ENCODE results near the gene CCDC149. TPM values are rescaled to one million over a fixed set of nuclear protein-coding genes. Genes with fewer than 3 reads are reported as not detected.
A peak's percentile ranks its signal among the peaks of the same experiment; 100 is the strongest.
"Not testable (repeated sequence)": the region's sequence is repeated elsewhere in the genome, so short reads cannot be mapped to it uniquely, and the experiment has no call there.

Gene CCDC149
- total and polyA plus RNA-seq, 2 experiments from 2014 or later, result 12.3 to 13.3 TPM

DNA sequence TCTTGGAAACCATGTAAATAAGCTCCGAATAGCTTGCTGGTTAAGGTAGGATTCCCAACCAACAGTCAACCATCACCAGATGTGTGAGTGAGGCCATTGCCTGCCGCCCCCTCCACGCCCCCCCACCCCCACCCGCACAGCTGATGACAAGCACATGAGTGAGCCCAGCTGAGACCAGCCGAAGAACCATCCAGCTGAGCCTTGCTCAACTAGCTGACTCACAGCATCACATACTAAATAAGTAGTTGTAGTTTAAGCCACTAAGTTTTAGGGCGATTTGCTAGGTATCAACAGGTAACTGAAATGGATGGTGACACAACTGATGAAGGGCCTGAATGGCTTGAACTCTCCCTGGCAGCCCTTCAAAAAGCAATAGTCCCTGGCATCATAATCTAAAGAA is 1.6 kb upstream of the CCDC149 start:
- Histone ChIP-seq H2AFZ (no peak overlapping the region), H3K4me3 (no peak overlapping the region), H3K79me2 (no peaks in the 10 kb centered on the region), H3K4me1 (ENCODE audit: insufficient read depth) (peaks cover 7% of the 10 kb centered on the region), H3K27me3 (no peaks in the 10 kb centered on the region), H3K9me2 (replicated peaks; ENCODE audit: insufficient read depth) (no peaks in the 10 kb centered on the region), H4K20me1 (ENCODE audit: insufficient read depth, poor library complexity, severe bottlenecking) (no peaks in the 10 kb centered on the region), H3K4me2 (no peak overlapping the region), H3K36me3 (replicated peaks; ENCODE audit: insufficient read depth, low read depth) (no peaks in the 10 kb centered on the region), H3K27ac (no peak overlapping the region), H3K9me3 (ENCODE audit: low read depth) (no peaks in the 10 kb centered on the region)
- DNase-seq (ENCODE audit: low spot score), result no peak
- TF ChIP-seq EZH2phosphoT487 (IDR thresholded peaks at IDR 0.05; ENCODE audit: low read depth, severe bottlenecking, unreplicated experiment) (no peak), EZH2 (IDR thresholded peaks at IDR 0.05; ENCODE audit: borderline replicate concordance) (no peak)
- TF ChIP-seq, protein P1, sequence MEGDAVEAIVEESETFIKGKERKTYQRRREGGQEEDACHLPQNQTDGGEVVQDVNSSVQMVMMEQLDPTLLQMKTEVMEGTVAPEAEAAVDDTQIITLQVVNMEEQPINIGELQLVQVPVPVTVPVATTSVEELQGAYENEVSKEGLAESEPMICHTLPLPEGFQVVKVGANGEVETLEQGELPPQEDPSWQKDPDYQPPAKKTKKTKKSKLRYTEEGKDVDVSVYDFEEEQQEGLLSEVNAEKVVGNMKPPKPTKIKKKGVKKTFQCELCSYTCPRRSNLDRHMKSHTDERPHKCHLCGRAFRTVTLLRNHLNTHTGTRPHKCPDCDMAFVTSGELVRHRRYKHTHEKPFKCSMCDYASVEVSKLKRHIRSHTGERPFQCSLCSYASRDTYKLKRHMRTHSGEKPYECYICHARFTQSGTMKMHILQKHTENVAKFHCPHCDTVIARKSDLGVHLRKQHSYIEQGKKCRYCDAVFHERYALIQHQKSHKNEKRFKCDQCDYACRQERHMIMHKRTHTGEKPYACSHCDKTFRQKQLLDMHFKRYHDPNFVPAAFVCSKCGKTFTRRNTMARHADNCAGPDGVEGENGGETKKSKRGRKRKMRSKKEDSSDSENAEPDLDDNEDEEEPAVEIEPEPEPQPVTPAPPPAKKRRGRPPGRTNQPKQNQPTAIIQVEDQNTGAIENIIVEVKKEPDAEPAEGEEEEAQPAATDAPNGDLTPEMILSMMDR (IDR thresholded peaks at IDR 0.05; ENCODE audit: poor library complexity), result no peak
- 91% methylated on average over 6 of the region's 6 CpGs for WGBS (ENCODE audit: low lambda C conversion rate, missing lambda C conversion rate)

- Histone ChIP-seq H3K9me2 (replicated peaks; ENCODE audit: insufficient read depth) (no peaks in the 10 kb centered on the region), H3K27me3 (no peaks in the 10 kb centered on the region), H3K9me3 (ENCODE audit: low read depth) (no peaks in the 10 kb centered on the region), H4K20me1 (ENCODE audit: insufficient read depth, poor library complexity, severe bottlenecking) (no peaks in the 10 kb centered on the region), H2AFZ (peak overlapping the region; percentile 68), H3K4me3 (peak overlapping the region; percentile 69), H3K4me1 (ENCODE audit: insufficient read depth) (peaks cover 7% of the 10 kb centered on the region), H3K36me3 (replicated peaks; ENCODE audit: insufficient read depth, low read depth) (no peaks in the 10 kb centered on the region), H3K27ac (peak overlapping the region; percentile 86), H3K4me2 (peak overlapping the region; percentile 90), H3K79me2 (no peaks in the 10 kb centered on the region)
- WGBS (ENCODE audit: low lambda C conversion rate, missing lambda C conversion rate), result 39% methylated on average over 16 of the region's 25 CpGs
- DNase-seq (ENCODE audit: low spot score), result no peak
- TF ChIP-seq, protein P1 (IDR thresholded peaks at IDR 0.05; ENCODE audit: poor library complexity), result no peak
- TF ChIP-seq EZH2 (IDR thresholded peaks at IDR 0.05; ENCODE audit: borderline replicate concordance) (no peak), EZH2phosphoT487 (IDR thresholded peaks at IDR 0.05; ENCODE audit: low read depth, severe bottlenecking, unreplicated experiment) (no peak)
Observed at GRCh38 chr4:24913119-24913485, 260 bp upstream of the CCDC149 start.

DNA sequence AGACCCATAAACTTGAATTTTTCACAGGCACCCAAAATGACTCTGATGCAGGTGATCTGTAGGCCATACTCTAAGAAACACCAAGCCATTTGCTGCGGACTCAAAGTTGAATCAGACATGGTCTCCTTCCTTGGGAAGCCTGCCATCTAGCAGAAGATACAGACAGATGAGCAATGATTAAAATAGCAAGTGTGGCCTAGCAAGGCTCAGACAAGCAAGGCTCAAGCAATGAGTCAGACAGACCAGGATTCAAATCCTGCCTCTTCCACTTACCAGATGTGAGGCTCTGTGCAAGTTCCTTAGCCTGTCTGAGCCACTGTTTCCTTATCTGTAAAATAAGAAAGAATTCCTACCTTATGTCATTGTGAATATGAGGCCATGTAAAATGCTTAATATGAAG is 2.3 kb downstream of the CCDC149 start:
- H3K4me1 ChIP-seq (ENCODE audit: insufficient read depth), result peaks cover 7% of the 10 kb centered on the region
- no peaks in the 10 kb centered on the region for H4K20me1 ChIP-seq (ENCODE audit: insufficient read depth, poor library complexity, severe bottlenecking)
- no peaks in the 10 kb centered on the region for H3K36me3 ChIP-seq (replicated peaks; ENCODE audit: insufficient read depth, low read depth)
- H2AFZ ChIP-seq, result no peak overlapping the region
- H3K4me3 ChIP-seq, result no peak overlapping the region
- TF ChIP-seq EZH2 (IDR thresholded peaks at IDR 0.05; ENCODE audit: borderline replicate concordance) (no peak), EZH2phosphoT487 (IDR thresholded peaks at IDR 0.05; ENCODE audit: low read depth, severe bottlenecking, unreplicated experiment) (no peak)
- TF ChIP-seq, protein P1 (IDR thresholded peaks at IDR 0.05; ENCODE audit: poor library complexity), result no peak
- H3K27me3 ChIP-seq, result no peaks in the 10 kb centered on the region
- no peak overlapping the region for H3K27ac ChIP-seq
- no peak for DNase-seq (ENCODE audit: low spot score)
- H3K4me2 ChIP-seq, result no peak overlapping the region
- no peaks in the 10 kb centered on the region for H3K9me3 ChIP-seq (ENCODE audit: low read depth)
- no peaks in the 10 kb centered on the region for H3K79me2 ChIP-seq
- 100% methylated on average over 1 of the region's 1 CpG for WGBS (ENCODE audit: low lambda C conversion rate, missing lambda C conversion rate)
- no peaks in the 10 kb centered on the region for H3K9me2 ChIP-seq (replicated peaks; ENCODE audit: insufficient read depth)

DNA sequence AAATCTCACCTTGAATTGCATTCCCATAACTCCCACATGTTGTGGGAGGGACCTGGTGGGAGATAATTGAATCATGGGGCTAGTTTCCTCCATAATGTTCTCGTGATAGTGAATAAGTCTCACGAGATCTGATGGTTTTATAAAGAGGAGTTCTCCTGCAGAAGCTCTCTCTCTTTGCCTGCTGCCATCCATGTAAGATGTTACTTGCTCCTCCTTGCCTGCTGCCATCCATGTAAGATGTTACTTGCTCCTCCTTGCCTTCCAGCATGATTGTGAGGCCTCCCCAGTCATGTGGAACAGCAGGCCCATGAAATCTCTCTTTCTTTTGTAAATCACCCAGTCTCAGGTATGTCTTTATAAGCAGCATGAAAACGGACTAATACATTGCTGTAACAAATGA is 3.2 kb downstream of the CCDC149 start:
- not testable (repeated sequence) for DNase-seq (ENCODE audit: low spot score); H3K27ac ChIP-seq; H4K20me1 ChIP-seq (ENCODE audit: insufficient read depth, poor library complexity, severe bottlenecking); H3K4me3 ChIP-seq; H3K9me2 ChIP-seq (replicated peaks; ENCODE audit: insufficient read depth); H3K27me3 ChIP-seq; H3K4me2 ChIP-seq; H3K36me3 ChIP-seq (replicated peaks; ENCODE audit: insufficient read depth, low read depth); H3K4me1 ChIP-seq (ENCODE audit: insufficient read depth); H2AFZ ChIP-seq; H3K79me2 ChIP-seq; H3K9me3 ChIP-seq (ENCODE audit: low read depth)
- WGBS (ENCODE audit: low lambda C conversion rate, missing lambda C conversion rate), result 100% methylated on average over 3 of the region's 3 CpGs
